Ammon's horn (tissue), 1 donor: ENCODE data around the gene KRT17.
"Not testable (repeated sequence)": the region's sequence is repeated elsewhere in the genome, so short reads cannot be mapped to it uniquely, and the experiment has no call there.

Experiments
- DNase-seq: peaks from one replicate; pipeline ENCODE4 v3.0.0-alpha.2; 2016; ENCODE audit warnings: low spot score

KRT17 gene

DNA sequence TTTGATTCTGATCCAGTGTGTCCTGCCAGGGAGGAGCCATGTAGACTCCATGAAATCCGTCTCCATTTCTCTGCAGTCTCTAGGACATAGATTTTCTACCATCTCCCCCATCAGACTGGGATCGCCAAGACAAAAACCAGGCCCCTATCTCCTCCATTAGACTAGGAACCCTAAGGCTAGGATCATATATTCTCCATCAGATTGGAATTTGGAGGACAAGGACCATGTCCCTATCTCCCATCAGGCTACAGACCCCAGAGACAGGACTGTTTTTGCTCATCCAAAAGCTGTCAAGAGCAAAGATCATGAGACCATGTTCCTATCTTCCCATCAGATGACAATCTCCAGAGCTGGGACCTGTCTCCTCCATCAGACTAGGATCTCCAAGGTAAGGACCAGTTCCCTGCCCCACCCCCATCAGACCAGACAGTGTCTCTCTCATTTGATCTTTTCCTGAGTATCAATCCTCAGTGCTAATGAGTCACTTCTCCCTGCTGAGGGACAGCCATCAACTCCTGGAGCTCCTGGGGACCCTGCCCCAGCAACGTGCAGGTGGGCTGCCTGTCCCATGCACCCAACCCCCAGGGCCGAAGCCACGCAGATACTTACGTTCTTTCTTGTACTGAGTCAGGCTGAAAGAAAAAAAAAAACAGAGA, 4.3 kb downstream of the KRT17 start:
- DNase-seq = not testable (repeated sequence)

DNA sequence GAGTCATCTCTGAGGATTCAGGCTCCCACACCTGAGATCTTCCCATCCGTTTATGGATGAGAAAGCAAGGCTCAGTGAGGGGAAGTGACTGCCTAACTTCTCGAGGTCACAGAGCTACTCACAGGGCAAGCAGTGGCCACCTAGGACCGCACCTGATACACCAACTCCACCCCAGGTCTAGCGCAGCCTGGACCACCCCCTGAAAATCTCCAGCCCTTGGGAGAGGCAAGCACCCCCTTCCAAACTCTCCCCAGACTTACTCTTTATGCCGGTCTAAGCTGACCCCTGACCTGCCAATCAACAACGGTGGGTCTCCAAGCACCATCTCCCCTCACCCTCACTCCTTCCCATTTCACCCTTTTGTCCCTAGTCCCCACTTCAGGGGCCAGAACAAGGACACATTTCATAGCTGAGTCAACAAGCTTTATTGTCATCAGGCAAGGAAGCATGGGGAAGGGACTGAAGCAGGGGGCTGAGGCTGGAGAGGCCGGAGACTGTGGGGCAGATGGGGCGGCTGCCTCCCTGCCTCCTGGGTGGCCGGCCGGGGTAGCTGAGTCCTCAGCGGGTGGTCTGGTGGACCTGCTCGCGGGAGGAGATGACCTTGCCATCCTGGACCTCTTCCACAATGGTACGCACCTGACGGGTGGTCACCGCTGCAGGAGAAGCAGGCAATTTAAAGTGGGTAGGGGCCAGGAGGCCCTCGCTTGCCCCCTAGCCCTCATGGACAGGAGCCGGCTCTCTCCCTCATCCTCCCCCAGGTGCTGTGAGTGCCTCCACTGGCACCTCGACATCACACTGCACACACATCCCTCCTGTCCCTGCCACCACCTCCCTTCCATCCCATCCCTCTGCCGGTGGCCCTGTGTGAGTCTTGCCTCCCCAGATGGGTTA, 5.1 kb downstream of the KRT17 start:
- no peak for DNase-seq

DNA sequence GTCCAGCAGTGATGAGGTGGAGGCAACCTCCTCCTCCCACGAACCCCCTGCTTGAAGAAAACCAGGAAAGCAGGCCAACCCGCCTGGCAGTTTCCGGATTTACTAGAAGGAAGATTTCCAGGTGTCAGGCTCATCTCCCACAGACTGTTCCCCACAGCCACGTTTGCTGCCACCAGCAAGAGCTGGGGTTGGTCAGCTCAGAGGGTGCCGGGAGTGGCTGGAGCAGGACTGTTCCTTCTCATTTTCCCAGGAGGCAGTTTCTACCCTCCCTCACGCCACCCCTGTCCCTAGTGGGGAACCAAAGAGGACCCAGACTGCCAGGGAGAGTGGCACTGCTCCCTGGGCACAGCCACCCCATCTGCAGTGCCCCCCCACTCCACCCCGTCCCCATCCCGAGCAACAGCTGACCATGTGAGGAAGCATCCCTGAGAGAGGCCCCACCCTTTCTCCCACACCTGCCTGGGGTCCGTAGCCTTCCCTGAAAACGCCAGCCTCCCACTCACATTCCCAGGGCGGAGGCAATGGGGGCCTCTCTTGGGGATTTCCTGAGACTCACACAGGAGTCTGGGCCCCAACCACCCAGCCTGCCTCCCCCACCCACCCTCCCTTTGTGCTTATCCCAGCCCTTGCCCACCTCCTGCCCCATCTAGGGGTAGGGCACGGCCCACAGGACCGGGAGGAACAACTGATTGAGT, 5.9 kb downstream of the KRT17 start:
- no peak for DNase-seq

DNA sequence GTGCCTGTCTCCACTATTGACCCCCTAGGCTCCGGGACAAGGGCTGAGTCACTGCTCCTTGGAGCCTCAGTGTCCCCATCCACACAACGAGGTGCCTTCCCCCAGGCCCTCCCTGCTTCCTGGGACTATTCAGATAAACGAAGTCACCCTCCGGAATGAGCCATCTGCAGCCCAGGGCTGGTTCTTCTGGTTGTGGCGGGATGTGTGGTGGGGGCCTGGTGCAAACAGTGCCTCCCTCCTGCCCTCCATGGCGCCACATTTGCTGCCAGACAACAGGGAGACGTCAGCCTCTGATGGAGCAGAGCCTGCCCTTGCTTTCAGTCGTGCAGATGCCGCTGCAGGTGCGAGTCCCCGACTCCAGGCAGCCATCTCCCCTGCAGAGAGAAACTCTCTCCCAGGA, 6.7 kb downstream of the KRT17 start:
- DNase-seq = no peak

DNA sequence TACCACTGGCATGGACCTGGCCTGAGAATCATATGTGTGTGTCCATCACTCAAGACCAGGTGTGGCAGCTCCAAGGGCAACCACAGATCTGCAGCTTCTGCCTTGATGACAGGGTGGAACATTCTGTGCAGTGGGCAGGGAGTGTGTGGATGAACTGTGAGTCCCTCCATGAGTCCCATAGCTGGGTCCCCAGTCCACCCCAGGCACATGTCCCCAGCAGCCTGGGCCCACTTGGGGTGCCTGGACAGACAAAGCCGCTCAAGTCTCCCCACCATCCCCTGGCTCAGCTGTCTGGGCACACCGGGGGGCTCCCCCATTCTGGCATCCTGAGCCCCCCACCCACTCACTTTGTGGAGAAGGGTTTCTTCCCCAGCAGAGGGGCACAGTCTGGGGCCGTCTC, 7.2 kb downstream of the KRT17 start:
- no peak for DNase-seq

DNA sequence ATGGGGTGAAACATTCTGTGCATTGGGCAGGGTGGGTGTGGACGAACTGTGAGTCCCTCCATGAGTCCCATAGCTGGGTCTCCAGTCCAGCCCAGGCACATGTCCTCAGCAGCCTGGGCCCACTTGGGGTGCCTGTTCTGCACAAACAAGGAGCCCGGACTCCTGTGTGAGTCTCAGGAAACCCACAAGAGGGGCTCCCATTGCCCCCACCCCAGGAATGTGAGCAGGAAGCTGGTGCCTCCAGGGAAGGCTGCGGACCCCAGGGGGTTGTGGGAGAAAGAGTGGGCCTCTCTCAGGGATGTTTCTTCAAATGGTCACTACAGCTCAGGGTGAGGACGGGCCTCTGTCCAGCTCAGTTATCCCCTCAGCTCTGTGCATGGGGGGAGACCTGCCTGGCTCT, 7.9 kb downstream of the KRT17 start:
- not testable (repeated sequence) for DNase-seq

DNA sequence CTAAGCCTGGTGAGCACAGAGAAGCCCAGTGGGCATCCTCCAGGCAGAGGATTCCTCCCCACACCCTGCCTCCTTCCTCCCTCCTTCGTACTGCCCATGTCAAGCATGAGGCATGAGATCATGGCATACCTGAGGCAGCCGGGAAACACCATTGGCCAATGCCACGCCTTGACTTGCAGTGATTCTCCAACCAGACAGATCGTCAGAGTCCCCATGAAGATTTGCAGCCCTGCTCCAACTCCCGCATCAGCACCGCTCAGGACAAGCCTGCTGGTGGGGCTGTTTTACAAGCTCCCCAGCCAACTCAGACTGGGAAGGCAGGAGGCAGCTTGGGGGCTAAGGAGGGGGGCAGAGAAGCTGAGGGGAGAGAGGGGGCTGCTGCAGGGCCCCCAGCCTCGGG, 8.9 kb downstream of the KRT17 start:
- no peak for DNase-seq

DNA sequence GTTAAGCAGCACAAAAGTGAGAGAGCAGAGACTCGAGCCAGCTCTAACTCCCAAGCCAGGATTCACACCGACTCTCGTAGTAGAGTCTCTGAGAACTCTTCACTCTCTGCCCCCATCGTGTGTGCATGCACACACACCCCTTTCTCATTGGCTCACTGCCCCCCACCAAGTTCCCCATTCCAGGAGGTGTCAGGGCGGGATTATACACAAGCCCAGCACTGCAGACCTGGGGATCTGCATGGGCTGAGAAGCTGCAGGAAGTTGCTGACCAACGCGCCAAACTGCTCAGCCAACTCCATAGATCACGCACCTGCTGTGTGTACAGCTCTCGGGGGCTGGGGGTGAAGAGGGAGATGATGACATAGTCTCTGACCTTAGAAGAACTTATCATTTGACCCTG, 9.6 kb downstream of the KRT17 start:
- DNase-seq = peak; percentile 51

DNA sequence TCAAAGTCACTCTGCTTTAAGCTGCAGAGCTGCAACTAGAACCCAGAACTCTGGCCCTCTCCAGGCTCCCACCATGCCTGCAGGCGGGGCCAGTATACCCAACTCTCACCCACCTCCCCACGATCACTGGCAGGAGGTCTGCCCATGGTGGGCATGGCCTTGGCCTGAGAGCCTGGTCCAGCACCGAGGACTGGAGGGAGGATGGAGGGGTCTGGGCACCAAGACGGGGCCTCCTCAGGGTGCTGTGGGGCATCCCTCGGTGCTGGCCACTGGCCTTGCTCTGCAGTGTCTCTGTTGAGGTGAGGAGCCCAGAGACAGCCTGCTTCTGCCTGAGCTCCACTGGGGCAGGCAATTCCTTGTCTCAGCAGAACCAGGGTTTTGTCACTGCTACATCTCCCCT, 10.3 kb downstream of the KRT17 start:
- no peak for DNase-seq

DNA sequence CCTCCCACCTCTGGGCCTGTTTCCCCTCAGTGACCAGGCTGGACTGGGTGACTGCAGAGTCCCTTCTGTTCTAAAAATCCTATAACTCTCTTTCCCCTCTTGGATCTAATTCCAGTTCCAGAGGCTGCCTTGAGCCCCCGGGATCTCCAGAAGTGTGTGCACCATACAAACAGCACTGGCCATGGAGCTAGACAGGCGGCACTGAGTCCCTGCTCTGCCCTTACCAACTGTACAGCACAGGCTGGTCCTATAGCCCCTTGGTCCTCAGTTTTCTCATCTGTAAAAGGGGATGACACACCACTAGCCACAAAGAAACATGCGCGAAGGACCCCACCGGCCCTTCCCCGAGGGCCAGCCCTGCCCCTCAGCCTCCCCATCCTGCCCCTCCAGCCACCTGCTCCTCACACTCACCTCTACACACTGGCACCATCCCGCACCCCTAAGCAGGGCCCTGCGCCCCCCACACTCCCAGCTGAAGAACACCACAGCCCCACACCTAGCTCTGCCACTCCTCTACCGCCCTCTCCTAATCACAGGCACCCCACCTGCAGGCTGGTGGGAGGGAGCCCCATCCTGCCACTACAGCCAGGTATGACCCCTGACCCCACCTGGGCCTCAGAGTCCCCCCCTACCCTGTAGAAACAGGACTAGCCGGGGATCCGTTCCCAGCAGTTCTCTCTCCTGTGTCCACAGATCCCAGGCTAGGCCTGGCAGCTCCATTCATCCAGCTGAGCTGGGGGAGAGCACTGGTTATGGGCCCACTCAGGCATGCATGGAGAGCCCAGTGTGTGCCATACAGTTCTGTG, 10.9 kb downstream of the KRT17 start:
- DNase-seq = no peak

DNA sequence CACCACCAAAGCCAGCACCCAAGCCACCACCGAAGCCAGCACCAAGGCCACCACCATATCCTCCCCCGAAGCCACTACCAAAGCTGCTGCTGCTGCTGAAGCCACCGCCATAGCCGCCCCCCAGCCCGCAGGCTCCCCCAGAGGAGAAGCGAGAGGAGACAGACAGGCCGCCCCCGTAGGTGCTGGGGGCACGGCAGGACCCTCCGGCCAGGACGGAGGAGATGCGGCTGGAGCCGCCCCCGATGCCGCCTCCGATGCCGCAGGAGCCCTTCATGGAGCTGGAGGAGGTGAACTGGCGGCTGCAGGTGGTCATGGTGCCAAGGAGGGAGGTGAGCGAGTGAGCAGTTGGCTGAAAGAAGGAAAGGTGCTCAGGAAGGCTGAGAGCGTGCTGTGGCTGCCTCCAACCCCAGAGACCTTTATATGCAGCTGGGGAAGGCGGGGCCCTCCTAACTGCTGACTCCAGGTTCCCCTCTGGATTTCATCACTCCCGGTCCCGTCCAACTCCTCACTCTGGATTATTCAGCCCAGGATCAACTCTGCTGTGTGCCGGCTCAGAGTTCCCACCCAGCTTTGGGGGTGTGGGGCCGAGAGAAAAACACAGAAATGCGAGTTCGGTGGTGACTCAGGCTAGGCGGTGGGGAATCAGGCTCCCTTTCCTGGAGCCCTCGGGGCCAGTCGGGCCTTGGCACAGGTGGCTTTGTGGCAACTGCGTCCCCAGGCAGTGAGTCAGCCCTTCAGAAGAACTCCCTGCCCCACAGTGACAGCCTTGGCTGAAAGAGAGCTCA, 11.8 kb downstream of the KRT17 start, which contains the start of gene KRT16:
TSS of gene KRT16 (minus strand) at position 392 of the 785 bp plus-strand sequence. CDS start at position 313, 79 bp downstream.
- DNase-seq = not testable (repeated sequence)

DNA sequence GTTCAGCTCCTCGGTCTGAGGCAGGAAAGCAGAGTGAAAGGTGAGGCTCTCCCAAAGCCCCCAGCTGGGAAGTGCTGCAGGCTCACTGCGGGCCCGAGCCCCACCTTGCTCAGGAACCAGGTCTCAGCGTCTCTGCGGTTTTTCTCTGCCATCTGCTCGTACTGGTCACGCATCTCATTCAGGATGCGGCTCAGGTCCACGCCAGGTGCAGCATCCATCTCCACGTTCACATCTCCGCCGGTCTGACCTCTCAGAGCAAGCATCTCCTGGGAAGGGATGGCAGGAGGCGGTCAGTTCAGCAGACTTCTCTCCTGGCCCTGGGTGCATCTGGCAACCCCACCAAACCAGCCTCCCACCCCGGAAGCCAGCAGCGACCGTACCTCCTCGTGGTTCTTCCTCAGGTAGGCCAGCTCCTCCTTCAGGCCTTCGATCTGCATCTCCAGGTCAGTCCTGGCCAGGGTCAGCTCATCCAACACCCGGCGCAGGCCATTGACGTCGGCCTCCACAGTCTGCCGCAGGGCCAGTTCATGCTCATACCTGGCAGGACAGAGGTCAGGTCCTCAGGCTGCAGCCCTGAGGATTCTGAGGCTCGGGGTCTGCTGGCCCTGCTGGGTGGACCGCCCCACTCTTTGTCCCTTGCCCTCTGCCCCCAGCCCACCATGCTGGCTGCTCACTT, 13.3 kb downstream of the KRT17 start:
- DNase-seq = no peak

DNA sequence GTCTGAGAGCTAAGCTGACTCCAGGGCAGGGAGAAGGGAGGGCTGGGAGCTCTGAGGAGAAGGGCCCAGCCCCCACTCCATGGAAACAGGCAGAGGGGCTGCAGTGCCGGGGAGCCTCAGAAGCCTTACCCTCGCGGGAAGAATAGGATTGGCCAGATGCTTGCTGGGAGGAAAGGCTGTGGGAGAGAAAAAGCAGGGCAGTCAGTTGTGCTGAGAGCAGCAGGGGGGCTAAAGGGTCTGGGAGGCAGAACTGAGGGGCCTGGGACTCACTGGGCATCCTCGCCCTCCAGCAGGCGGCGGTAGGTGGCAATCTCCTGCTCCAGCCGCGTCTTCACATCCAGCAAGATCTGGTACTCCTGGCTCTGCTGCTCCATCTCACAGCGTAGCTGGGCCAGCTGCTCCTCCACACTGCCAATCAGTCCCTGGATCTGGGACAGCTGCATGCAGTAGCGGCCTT, 14.3 kb downstream of the KRT17 start:
- DNase-seq = not testable (repeated sequence)

DNA sequence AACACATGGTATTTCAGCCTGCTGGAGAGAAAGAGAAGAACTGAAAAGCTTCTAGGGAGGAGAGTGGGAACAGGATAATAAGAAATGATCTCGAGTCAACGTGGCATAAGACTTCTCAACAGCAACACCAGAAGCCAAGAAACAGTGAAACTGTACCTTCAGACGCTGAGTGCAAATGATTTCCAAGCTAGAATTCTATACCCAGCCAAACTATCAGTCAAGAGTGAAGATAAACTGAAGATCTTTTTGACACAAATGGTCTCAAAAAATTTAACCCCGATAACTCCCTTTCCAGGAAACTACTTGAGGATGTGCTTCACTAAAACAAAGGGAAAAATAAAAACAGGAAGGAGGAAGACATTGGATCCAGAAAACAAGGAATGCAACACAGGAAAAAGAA, 17.4 kb downstream of the KRT17 start:
- not testable (repeated sequence) for DNase-seq

DNA sequence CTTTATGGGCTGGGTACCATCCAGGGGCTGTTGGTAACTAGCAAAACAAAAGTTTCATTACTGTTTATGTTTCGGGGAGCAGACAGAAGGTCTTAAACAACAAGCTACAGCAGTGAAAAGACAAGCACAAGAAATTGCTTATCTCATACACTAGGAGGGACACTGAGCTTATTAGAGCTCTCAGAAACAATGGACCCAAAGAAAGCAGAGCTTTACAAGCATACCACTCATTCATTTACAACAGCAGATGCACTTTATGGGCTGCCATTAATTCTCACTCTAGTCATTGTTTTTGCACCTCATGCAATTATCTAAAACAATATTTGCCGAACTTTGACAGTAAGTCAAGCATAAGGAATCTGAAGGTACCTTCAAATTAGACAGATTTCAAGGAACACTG, 21.9 kb downstream of the KRT17 start:
- no peak for DNase-seq

DNA sequence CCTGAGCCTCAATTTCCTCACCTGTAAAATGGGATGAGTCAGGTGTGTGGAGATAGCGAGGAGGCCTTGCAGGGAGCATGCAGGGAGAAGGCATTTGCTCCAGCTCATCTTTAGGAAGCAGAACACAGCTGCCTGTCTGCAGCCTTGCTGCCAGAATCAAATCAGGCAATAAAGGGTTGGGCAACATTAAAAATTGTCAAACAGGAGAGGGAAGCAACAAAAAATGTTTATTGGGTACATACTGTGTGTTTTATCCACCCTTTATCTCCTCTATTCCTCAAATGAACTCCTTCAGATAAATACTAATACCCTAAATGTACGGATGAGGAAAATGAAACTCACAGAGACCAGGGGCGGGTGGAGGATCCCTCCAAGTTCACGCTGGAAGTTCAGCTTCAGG, 24.1 kb downstream of the KRT17 start:
- no peak for DNase-seq

DNA sequence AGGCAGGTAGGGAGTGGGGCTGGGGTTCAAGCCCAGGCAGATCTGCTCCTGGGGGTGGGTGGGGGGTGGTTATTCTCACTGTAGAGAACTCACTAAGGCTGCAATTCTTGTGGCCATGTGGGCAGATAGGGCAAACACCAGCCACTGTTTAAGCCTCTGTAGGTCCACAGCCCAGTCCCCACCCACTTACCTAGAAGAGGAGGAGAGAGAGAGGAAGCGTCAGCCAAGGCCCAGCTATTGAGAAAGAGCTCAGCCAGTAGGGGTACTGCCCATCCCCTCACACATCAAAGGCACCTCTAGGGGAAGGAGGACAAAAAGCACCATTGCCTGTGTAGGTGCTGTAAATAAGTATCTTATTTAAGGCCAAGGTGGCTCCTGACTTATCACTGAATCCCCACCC, 24.7 kb downstream of the KRT17 start:
- no peak for DNase-seq

DNA sequence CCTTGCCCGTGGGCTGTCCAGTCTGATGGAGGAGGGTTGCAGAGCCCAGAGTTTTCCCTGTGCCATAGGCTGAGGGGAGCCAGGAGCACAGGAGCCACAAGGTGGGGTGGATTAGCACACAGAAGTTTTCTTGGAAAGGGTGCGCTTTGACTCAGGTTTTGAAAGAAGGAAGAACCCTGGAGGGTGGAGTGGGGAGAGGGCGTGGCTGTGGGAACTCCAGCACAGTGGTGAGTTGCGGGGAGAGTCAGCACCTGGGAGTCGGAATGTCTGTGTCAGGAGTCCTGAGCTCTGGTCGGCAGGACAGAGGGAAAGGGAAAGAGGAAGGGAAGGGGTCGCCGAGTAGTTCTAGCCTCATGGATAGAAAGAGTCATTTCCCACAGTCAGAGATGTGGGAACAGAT, 28.8 kb downstream of the KRT17 start:
- no peak for DNase-seq

DNA sequence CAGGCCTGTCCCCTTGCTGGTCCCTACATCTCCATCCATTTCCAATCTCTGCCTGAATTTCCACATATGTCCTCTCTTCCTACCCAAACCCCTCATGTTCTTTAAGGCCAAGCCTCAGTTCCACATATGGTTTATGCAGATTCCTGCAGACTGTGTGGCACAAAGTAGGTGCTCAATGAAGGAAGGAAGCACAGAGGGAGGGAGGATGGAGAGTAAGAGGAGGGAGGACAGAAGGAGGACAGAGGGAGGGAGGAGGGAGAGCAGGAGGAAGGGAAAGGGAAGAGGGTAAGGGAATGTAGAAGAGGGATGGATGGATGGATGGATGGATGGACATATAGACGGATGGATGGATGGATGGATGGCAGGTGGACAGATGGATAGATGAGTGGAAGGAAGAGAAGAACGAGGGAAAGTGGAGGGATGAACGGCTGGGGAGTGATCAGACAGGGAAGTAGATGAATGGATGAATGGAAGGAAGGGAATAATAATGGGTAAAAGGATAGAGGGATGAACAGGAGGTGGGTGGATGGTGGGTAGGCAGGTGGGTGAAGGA, 29.9 kb downstream of the KRT17 start:
- no peak for DNase-seq

DNA sequence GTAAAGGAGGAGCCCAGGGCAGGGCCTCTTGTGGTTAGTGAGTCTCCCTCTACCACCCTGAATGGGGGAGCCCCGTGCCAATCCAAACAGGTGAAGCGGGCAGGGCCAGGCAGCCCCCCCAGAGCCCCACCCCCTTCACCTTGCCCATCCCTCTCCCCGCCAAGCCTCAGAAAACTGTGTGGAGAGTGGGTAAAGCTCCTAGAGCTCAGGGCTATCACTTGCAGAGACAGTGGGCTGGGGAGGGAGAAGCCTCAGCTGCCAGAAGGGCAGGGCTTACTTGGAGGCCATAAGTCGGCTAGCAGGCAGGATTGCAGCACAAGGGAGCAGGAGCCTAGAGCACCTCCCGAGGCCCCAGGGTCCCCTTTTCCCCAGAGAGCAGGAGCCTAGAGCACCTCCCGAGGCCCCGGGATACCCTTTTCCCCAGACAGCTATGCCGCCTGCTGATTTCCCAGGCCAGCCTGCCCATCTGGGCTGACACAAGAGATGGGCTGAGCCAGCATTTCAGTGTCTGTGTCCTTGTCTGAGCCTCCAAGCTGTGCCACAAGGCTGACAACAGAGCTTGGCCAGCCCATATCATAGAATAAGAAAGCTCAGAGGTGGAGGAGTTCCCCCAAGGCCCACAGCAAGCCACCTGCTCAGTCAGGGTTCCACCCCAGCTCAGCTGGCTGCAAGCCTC, 30.9 kb downstream of the KRT17 start:
- no peak for DNase-seq
